ENCODE measurements around the gene SPG11.

SPG11 gene

DNA sequence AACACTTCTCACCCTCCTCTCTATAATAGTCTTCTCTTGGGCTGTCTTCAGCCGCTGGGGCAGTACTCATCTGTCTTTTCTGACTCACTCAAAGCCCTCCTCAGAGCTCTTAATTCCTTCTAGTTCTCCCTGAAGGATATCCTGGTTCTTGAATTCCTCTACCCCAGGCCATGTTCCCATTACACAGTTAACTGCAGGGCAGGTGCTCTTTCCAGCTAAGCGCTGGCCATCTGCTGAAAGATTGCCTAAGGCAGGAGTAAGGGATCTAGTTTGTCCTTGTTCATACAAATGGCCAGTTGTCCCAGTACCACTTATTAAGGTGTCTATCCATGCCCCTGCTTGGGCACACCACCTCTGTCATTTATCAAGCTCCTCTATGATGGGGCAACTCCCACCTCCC lies 10.2 kb upstream of the SPG11 start:
- TF ChIP-seq, protein P1, sequence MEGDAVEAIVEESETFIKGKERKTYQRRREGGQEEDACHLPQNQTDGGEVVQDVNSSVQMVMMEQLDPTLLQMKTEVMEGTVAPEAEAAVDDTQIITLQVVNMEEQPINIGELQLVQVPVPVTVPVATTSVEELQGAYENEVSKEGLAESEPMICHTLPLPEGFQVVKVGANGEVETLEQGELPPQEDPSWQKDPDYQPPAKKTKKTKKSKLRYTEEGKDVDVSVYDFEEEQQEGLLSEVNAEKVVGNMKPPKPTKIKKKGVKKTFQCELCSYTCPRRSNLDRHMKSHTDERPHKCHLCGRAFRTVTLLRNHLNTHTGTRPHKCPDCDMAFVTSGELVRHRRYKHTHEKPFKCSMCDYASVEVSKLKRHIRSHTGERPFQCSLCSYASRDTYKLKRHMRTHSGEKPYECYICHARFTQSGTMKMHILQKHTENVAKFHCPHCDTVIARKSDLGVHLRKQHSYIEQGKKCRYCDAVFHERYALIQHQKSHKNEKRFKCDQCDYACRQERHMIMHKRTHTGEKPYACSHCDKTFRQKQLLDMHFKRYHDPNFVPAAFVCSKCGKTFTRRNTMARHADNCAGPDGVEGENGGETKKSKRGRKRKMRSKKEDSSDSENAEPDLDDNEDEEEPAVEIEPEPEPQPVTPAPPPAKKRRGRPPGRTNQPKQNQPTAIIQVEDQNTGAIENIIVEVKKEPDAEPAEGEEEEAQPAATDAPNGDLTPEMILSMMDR (IDR thresholded peaks at IDR 0.05; ENCODE audit: borderline replicate concordance, control extremely low read depth, extremely low read depth, insufficient read depth, missing control alignments): no peak
- in situ Hi-C loops (cut with MboI; ENCODE audit: low sequenced_read_pairs, unreplicated experiment): no loop called here
- no peak for DNase-seq (ENCODE audit: low spot score)

DNA sequence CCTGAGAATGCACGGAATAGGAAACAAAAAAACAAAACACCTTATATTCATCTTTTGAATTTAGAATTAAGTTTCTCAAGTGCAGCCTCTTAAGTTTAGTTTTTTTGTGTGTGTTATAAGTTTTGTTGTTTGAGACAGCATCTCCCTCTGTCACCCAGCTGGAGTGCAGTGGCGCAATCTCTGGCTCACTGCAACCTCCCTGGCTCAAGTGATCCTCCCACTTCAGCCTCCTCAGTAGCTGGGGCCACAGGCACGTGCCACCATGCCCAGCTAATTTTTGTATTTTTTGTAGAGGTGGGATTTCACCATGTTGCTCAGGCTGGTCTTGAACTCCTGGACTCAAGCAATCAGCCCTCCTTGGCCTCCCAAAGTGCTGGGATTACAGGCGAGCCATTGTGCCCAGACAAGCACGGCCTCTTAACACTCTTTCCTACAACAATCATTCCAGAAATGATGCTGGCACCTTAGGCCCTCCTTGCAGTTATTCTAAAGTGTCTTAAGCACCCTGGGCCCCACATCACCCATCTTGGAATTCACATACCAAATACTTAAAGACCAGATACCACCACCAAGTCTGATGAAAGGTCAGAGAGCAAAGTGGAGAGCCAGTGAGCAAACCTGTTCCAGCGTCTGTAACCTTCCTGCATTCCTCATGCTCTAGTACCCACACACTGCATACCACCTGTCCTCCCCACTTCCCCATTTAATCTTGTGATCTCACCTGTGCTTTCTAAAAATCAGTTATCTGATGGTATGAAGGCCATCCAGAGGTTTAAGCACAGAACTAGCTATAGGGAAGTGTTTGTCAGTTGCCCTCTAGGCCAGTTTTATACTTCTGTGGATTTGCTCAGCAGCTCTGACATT lies 6.9 kb upstream of the SPG11 start:
- TF ChIP-seq, protein P1 (IDR thresholded peaks at IDR 0.05; ENCODE audit: borderline replicate concordance, control extremely low read depth, extremely low read depth, insufficient read depth, missing control alignments): no peak
- in situ Hi-C loops (cut with MboI; ENCODE audit: low sequenced_read_pairs, unreplicated experiment): no loop called here
- DNase-seq (ENCODE audit: low spot score): no peak

DNA sequence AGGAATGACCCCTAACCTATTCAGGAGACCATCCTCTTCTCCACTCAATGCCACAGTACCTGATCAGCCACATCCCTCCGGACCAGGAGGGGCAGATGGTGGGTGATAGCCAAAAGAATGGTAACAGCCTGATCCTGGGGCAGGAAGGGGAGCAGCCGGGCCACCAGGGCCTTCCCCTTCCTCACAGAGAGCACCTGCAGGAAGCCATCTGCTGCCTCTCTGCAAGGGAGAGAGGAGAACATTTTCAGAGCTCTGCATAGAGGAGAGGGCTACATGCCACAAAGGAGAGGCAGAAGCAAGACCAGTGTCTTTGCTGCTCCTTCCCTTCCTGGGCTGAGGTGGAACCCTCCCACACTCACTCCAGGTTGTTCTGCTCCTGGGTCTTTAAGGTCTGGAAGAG lies 5.5 kb upstream of the SPG11 start:
- in situ Hi-C loops (cut with MboI; ENCODE audit: low sequenced_read_pairs, unreplicated experiment): no loop called here
- no peak for DNase-seq (ENCODE audit: low spot score)
- TF ChIP-seq, protein P1 (IDR thresholded peaks at IDR 0.05; ENCODE audit: borderline replicate concordance, control extremely low read depth, extremely low read depth, insufficient read depth, missing control alignments): no peak

DNA sequence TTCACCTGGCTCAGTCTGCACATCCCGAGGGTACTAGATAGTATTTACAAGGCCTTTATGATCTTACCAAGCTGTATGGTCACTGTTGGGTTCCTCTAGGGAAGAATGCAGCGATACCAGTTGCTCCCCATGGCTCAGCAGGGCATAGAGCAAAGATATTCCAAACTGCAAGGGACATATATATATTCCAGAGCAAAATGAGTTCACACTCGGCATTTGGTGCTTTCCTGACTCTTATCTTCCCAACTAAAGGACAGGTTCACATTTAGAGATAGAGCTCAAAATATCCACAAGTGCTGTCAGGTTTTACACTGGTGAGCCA lies 3.5 kb upstream of the SPG11 start:
- in situ Hi-C loops (cut with MboI; ENCODE audit: low sequenced_read_pairs, unreplicated experiment): no loop called here
- TF ChIP-seq, protein P1 (IDR thresholded peaks at IDR 0.05; ENCODE audit: borderline replicate concordance, control extremely low read depth, extremely low read depth, insufficient read depth, missing control alignments): no peak
- DNase-seq (ENCODE audit: low spot score): no peak

DNA sequence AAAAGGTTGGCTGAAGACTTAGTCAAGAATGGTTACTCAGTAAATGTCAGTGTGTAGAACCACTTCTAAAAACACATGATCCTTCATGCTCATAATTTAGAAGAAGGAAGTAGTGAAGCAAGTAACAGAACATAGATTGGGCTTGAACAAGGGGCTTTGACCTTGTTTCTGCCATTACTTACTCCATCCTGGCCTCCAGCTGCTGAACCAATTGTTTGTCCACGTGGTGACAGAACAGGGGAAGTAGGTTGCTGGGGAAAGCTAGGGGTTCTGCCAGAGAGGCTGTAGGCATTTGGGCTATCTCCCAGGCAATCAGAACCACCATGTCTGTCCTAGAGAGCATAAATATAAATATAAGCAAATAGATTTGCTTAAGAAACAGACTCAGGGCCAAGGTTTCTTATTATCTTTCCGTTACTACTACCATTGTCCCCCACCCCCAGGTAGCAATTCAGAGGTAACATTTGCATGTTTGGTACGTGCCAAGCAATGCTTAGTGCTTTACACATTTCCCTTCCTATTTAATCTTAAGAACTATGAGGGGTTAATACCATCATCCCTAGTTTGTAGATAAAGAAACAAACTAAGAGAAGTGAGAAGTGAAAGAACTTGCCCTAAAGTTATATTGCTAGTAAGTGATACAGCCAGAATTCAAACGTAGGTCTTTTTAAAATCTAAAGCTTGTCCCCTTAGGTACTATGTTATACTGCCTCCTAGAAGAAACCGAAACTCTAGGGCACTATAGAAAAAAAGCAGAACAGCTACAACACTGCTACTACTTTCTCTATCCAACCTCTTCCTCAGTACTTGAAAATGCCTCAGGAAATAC lies 3.0 kb upstream of the SPG11 start:
- TF ChIP-seq, protein P1 (IDR thresholded peaks at IDR 0.05; ENCODE audit: borderline replicate concordance, control extremely low read depth, extremely low read depth, insufficient read depth, missing control alignments): no peak
- DNase-seq (ENCODE audit: low spot score): no peak
- in situ Hi-C loops (cut with MboI; ENCODE audit: low sequenced_read_pairs, unreplicated experiment): no loop called here

DNA sequence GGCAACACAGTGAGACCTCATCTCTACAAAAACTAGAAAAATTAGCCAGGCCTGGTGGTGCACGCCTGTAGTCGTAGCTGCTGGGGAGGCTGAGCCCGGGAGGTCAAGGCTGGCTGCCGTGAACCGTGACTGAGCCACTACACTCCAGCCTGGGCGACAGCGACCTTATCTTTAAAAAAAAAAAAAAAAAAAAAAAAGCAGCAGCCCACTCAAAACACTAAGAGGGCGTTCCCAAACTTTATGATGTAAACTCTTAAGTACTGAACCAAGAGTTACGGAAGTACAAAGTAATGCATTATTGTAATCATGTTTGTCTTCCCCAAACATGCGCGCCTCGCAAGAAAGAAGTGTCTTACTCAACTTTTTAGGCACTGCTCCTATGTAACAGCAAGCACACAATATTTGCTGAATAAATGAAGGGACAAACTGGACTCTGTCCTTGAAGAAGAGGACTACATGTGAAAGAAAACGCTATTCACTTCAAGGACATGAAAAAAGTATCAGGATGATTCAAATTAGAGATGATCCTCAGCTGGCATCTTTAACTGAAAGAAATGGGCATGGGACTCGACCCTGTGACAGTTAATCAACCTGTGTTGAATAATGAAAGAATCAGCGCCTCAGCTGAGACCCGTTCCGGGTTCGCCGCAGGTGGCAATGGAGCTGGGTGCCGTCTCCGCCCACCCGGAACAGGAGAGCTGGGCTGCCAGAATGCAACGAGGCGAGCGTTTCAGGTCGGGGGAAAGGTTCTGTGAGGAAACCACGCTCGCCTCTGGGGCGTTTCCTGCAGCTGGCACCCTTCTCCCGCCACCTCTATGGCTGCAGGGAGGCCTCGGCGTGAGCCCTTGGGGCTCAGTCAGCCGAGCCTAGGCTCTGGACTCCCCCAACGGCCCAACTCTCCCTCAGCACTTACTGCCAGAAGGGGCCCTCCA lies 718 bp downstream of the SPG11 start:
- TF ChIP-seq, protein P1 (IDR thresholded peaks at IDR 0.05; ENCODE audit: borderline replicate concordance, control extremely low read depth, extremely low read depth, insufficient read depth, missing control alignments): no peak
- DNase-seq (ENCODE audit: low spot score): peak; percentile 67
- in situ Hi-C loops (cut with MboI; ENCODE audit: low sequenced_read_pairs, unreplicated experiment): loop anchor here (5.0 kb wide), 1 partner anchor 50 kb away; the partner anchor contains the start of genes B2M and PATL2

All from GM13976 (cell line).